Stomach (tissue), 9 donors: ENCODE measurements around the gene KIAA0040. TPM values are rescaled to one million over a fixed set of nuclear protein-coding genes. Genes with fewer than 3 reads are reported as not detected.

Experiments
- DNase-seq, 2 donors: peaks; one replicate each; pipeline versions ENCODE4 v3.0.0 to v3.0.0-alpha.2; 2013 to 2019
- H3K27ac ChIP-seq, 5 donors: fragments of 200-600 bp in 4 of 5; sonication (generic) in 4 of 5; one replicate each; pipeline ENCODE4 v1.5.1; 2013 to 2019; ENCODE audit warnings: mild to moderate bottlenecking in 1 of 5, moderate library complexity in 1 of 5
- H3K27me3 ChIP-seq, 3 donors: fragments of 200-600 bp; sonication (generic); one replicate each; pipeline ENCODE4 v1.5.1; 2017 to 2019; ENCODE audit warnings: mixed run types in 1 of 3
- H3K36me3 ChIP-seq, 4 donors: fragments of 200-600 bp; sonication (generic); 1 replicate in 3 of 4; 2 replicates in 1 of 4; pipeline ENCODE4 v1.5.1; 2016 to 2019
- H3K4me1 ChIP-seq, 4 donors: fragments of 200-600 bp; sonication (generic); one replicate each; pipeline ENCODE4 v1.5.1; 2016 to 2019
- H3K4me3 ChIP-seq, 4 donors: fragments of 200-600 bp; sonication (generic) in 3 of 4; one replicate each; pipeline ENCODE4 v1.5.1; 2016 to 2019; ENCODE audit warnings: mild to moderate bottlenecking in 1 of 4
- H3K9me3 ChIP-seq, 4 donors: fragments of 200-600 bp; sonication (generic); one replicate each; pipeline ENCODE4 v1.5.1; 2016 to 2019
- CTCF ChIP-seq, 7 experiments: fragments of 450-650 bp in 4 of 7; fragments of 200-600 bp in 3 of 7; sonication (generic) in 3 of 7; IDR thresholded peaks; one replicate each; pipeline ENCODE4 v1.5.1; 2016 to 2019; ENCODE audit warnings: antibody characterized with exemption in 7 of 7, control low read depth in 2 of 7, mild to moderate bottlenecking in 1 of 7
- EP300 ChIP-seq: sonication (generic); formaldehyde crosslinking; IDR thresholded peaks from one replicate; pipeline ENCODE4 v1.6.1; 2017; ENCODE audit warnings: antibody characterized with exemption
- POLR2A ChIP-seq, 4 donors: fragments of 450-650 bp; IDR thresholded peaks; one replicate each; pipeline ENCODE4 v1.6.1; 2016; ENCODE audit warnings: antibody characterized with exemption in 4 of 4, control low read depth in 2 of 4, mild to moderate bottlenecking in 1 of 4, moderate library complexity in 1 of 4
- POLR2AphosphoS5 ChIP-seq, 3 donors: sonication (generic); formaldehyde crosslinking; IDR thresholded peaks; one replicate each; pipeline ENCODE4 v1.6.1; 2016; ENCODE audit warnings: antibody characterized with exemption in 3 of 3
- WGBS, 5 donors: extraction: QIAGEN DNeasy Blood & Tissue Kit in 3 of 5; methylation state at CpG; one replicate each; pipeline versions ENCODE4 v1.1.5 to v1.1.7; 2013 to 2018; 5-methylcytosine and 5-hydroxymethylcytosine counted together
- intact Hi-C: fragments of 100-400 bp; cut with DNase I; formaldehyde crosslinking; loops from one replicate; pipeline ENCODE4 v1.15.1; 2023; ENCODE audit warnings: low total_unique reads
- polyA plus RNA-seq, 3 donors: library from polyadenylated mRNA; stranded (reverse); fragments of 200-250 nt; gene quantifications; one replicate each; pipeline ENCODE4 v1.2.3, GENCODE V29; 2013
- total RNA-seq, 5 donors: library from RNA; depleted of rRNA; stranded (reverse); fragments of >200 nt; gene quantifications; one replicate each; pipeline versions ENCODE4 v1.1.0 to v1.2.3, GENCODE V29; 2014 to 2016
- donor health status: healthy with polysubstance abuse.
- donor health status: Bipolar disorder and iron deficiency.
- donor health status: healthy.

KIAA0040 gene
- total and polyA plus RNA-seq, 8 donors: 4.1 to 36.8 (median 14.8) TPM

- no peaks in the 10 kb centered on the region for H3K27me3 ChIP-seq
- peak overlapping the region in 3 of 5 donors; percentile 5 to 65 (median 33) for H3K27ac ChIP-seq
- H3K4me1 ChIP-seq: peaks cover 9 to 73% (median 40%) of the 10 kb centered on the region in 4 donors
- H3K9me3 ChIP-seq: no peaks in the 10 kb centered on the region
- H3K4me3 ChIP-seq: no peak overlapping the region
- no peak for DNase-seq
- intact Hi-C loops: loop anchor here (5.0 kb wide), 1 partner anchor 95 kb away; no protein-coding TSS in a partner anchor
- H3K36me3 ChIP-seq: no peaks in the 10 kb centered on the region
- 65 to 87% (median 79%) methylated on average over 6 of the region's 6 CpGs for WGBS, 5 donors
- no peak for TF ChIP-seq CTCF (IDR thresholded peaks at IDR 0.05)
- TF ChIP-seq EP300: no peak
- no peak for TF ChIP-seq POLR2A (IDR thresholded peaks at IDR 0.05)
- no peak for TF ChIP-seq POLR2AphosphoS5 (IDR thresholded peaks at IDR 0.05)
These were observed 65.0 kb downstream of the KIAA0040 start for GRCh38 chr1:175127565-175127964.

GRCh38 chr1:175126347-175126746, 66.2 kb downstream of the KIAA0040 start:
- Histone ChIP-seq H3K27me3 (no peaks in the 10 kb centered on the region), H3K4me3 (no peak overlapping the region), H3K27ac (peak overlapping the region in 2 of 5 donors; percentile 8 to 34), H3K4me1 (peaks cover 9 to 67% (median 34%) of the 10 kb centered on the region in 4 donors), H3K9me3 (no peaks in the 10 kb centered on the region), H3K36me3 (no peaks in the 10 kb centered on the region)
- TF ChIP-seq CTCF (IDR thresholded peaks at IDR 0.05): no peak
- TF ChIP-seq POLR2A (IDR thresholded peaks at IDR 0.05): no peak
- no peak for TF ChIP-seq POLR2AphosphoS5 (IDR thresholded peaks at IDR 0.05)
- no peak for TF ChIP-seq EP300
- no peak for DNase-seq
- 23 to 46% (median 39%) methylated on average over 4 of the region's 4 CpGs for WGBS, 5 donors
- intact Hi-C loops: loop anchor here (5.0 kb wide), 1 partner anchor 94 kb away; no protein-coding TSS in a partner anchor

- Histone ChIP-seq H3K4me3 (no peak overlapping the region), H3K9me3 (no peaks in the 10 kb centered on the region), H3K27me3 (no peaks in the 10 kb centered on the region), H3K27ac (peak overlapping the region in 3 of 5 donors; percentile 34 to 67 (median 35)), H3K4me1 (peaks cover 5 to 52% (median 25%) of the 10 kb centered on the region in 4 donors), H3K36me3 (no peaks in the 10 kb centered on the region)
- TF ChIP-seq CTCF (IDR thresholded peaks at IDR 0.05) (no peak), POLR2AphosphoS5 (IDR thresholded peaks at IDR 0.05) (no peak), EP300 (no peak), POLR2A (IDR thresholded peaks at IDR 0.05) (no peak)
- 51 to 82% (median 63%) methylated on average over 1 of the region's 1 CpG for WGBS, 5 donors
- intact Hi-C loops: loop anchor here (5.0 kb wide), 1 partner anchor 93 kb away; no protein-coding TSS in a partner anchor
- no peak for DNase-seq
These were observed 67.7 kb downstream of the KIAA0040 start for GRCh38 chr1:175124861-175125260.

- Histone ChIP-seq H3K4me1 (peaks cover 0 to 11% (median 3%) of the 10 kb centered on the region in 4 donors), H3K9me3 (no peaks in the 10 kb centered on the region), H3K27ac (no peak overlapping the region), H3K4me3 (no peak overlapping the region), H3K27me3 (no peaks in the 10 kb centered on the region), H3K36me3 (no peaks in the 10 kb centered on the region)
- TF ChIP-seq POLR2A (IDR thresholded peaks at IDR 0.05): no peak
- TF ChIP-seq CTCF (IDR thresholded peaks at IDR 0.05): no peak
- no peak for TF ChIP-seq EP300
- no peak for TF ChIP-seq POLR2AphosphoS5 (IDR thresholded peaks at IDR 0.05)
- intact Hi-C loops: no loop called here
- WGBS, 5 donors: 90 to 100% (median 94%) methylated on average over 1 of the region's 1 CpG
- DNase-seq: no peak
These were observed 72.1 kb downstream of the KIAA0040 start for GRCh38 chr1:175120511-175120910.
